Measurements from ENCODE around the gene TMTC3. TPM values are rescaled to one million over a fixed set of nuclear protein-coding genes. Genes with fewer than 3 reads are reported as not detected.

The TMTC3 gene
- total RNA-seq, 1 donor from 2014 or later, result 8.6 TPM

Other genes starting within 250 kb of the TMTC3 start
- not detected for gene C12orf50, start 112.9 kb upstream of the TMTC3 start, total RNA-seq
- gene CEP290, start 219 bp upstream of the TMTC3 start, total RNA-seq, result 8.5 TPM

Measured in left ventricle myocardium superior (tissue), 1 donor.